ENCODE results near the gene DIRAS1.

Gene DIRAS1

DNA sequence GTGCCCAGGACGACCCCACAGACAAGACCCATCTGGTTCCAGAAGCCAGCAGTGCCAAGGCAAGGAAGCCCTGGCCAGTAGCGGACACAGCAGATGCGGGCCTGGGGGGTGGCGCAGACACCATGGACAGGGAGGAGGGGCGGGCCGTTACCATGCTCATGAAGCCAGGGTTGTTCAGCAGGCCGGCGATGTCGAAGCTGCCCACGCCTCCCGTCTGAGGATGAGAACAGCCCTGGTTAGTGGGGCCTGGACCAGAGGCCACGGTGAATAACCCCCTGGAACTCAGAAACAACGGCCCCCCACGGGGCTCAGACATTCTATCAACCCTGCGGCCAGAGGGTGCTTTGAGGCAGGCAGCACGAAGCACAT is 40.1 kb upstream of the DIRAS1 start:
- TF ChIP-seq CTCF (IDR thresholded peaks at IDR 0.05; ENCODE audit: low read length, missing control alignments): no peak

DNA sequence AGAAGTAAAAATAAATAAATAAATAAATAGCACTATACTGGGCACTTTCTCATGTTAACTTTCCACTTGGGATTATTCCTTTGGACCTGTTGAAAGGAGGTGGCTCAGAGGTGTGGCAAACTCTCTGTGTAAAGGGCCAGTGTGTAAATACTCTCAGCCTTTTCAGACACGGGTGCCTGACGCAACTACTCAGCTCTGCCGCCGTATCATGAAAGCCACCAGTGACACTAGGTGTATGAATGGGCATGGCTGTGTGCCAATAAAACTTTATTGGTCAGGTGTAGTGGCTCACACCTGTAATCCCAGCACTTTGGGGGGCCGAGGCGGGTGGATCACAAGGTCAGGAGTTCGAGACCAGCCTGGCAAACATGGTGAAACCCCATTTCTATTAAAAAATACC is 38.8 kb upstream of the DIRAS1 start:
- no peak for DNase-seq (ENCODE audit: low read depth)
- TF ChIP-seq CTCF (IDR thresholded peaks at IDR 0.05; ENCODE audit: low read length, missing control alignments): no peak
- H3K4me3 ChIP-seq (replicated peaks; ENCODE audit: low read depth, low read length): no peak overlapping the region

More for the DNA sequence above, 40.1 kb upstream of the DIRAS1 start:
- no peak for DNase-seq (ENCODE audit: low read depth)
- no peak overlapping the region for H3K4me3 ChIP-seq (replicated peaks; ENCODE audit: low read depth, low read length)

DNA sequence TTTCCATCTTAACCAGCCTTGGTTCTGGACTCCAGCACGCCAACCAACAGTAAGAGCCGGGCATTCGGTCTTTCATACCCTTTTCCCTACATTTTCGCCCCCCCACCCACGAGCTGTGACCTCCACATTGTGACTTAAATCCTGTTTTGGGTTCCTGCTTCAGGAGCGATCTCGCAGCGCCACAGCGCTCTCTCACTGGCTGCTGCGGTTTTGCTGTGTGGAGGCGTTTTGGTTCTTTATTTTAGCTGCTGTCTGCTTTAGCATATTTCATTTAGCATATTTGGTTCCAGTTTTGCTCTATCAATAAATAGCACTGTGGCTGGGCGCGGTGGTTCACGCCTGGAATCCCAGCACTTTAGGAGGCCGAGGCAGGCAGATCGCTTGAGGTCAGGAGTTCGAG is 38.2 kb upstream of the DIRAS1 start:
- TF ChIP-seq CTCF (IDR thresholded peaks at IDR 0.05; ENCODE audit: low read length, missing control alignments): no peak

DNA sequence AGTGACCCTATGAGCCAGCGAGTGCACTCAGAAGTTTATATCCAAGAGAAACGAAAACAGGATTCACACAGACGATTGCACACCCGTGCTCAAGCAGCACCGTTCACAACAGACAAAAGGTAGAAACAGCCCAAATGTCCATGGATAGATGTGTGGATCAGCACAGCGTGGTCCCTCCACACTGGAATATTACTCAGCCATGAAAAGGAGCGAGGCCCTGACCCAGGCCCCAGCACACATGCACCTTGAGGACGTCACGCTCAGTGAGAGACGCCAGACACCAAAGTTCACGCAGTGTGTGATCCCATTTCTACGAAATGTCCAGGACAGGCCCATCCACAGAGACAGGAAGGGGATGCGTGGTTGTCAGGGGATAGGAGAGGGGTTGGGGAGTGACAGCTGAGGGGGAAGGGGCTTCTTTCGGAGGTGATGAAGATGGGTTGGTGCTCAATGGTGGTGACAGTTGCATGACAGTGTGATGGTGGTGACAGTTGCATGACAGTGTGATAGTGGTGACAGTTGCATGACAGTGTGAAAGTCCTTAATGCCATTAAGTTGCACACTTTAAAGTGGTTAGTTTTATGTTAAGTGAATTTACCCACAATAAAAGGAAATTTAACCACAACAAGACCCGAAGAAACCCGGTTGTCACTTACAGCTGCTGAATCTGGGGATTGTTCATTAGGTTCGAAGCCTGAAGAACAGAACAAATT is 37.6 kb upstream of the DIRAS1 start:
- no peak for DNase-seq (ENCODE audit: low read depth)
- TF ChIP-seq CTCF (IDR thresholded peaks at IDR 0.05; ENCODE audit: low read length, missing control alignments): no peak
- H3K4me3 ChIP-seq (replicated peaks; ENCODE audit: low read depth, low read length): no peak overlapping the region

More for the DNA sequence above, 38.2 kb upstream of the DIRAS1 start:
- H3K4me3 ChIP-seq (replicated peaks; ENCODE audit: low read depth, low read length): no peak overlapping the region
- DNase-seq (ENCODE audit: low read depth): no peak

DNA sequence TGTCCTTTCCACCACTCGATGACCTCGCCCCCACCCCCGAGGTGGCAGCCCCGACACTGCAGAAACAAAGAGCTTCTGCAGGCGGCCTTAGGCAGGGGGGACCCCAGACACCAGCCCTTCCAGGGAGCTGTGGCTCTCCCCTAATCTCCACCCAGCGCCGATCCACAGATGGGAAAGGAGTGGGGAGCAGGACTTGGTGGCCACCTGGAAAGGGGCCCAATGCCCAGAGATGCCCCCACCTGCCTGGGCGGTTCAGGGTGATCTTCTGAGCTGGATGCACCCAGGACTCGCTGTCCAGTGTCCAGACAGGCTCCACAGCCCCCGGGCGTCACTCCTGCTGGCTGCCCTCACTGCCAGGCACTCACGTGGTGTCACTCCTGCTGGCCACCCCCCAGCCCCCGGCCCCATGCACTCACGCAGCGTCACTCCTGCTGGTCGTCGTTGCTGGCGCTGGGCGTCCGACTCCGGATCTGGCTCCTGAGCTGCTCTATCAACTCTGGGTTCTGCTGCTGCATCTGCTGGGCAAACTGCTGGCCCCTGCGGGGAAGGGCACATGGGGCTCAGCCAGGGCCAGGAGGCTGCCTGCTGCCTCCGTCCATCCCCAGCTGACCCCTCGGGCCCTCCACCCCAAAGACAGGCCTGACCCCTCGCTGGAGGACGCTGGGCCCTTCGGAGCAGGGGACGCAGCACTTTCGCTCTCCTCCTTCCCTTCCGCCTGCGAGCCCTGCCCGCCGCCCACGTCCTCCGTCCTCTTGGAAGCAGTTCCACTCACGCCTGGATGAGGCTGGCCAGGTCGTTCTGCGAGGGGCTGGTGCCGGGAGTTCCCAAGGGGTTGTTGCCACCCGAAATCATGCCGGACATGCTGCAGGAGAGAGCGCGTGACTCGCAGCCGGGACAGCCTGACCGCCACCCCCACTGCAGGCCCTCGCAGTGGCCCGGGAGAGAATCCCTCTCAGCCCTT is 36.0 kb upstream of the DIRAS1 start:
- TF ChIP-seq CTCF (IDR thresholded peaks at IDR 0.05; ENCODE audit: low read length, missing control alignments): no peak
- no peak for DNase-seq (ENCODE audit: low read depth)
- no peak overlapping the region for H3K4me3 ChIP-seq (replicated peaks; ENCODE audit: low read depth, low read length)

DNA sequence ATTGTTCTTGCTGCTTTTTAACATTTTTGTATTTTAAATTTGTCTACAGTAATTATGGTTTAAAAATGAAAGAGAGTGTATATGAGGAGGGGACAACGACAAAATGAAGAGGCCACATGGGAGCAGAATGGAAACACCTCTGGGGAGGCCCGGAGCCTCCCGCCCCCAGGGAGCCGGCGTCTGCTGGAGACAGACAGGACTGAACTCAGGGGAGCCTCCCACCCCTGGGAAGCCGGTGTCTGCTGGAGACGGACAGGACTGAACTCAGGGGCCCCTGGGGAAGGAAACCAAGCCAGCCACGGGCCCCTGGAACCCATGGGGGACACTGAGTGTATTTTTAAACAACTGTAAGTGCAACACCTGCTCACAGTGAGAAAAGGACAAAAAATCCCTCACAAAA is 35.3 kb upstream of the DIRAS1 start:
- no peak for DNase-seq (ENCODE audit: low read depth)
- no peak for TF ChIP-seq CTCF (IDR thresholded peaks at IDR 0.05; ENCODE audit: low read length, missing control alignments)
- H3K4me3 ChIP-seq (replicated peaks; ENCODE audit: low read depth, low read length): no peak overlapping the region

Measured in fibroblast of pulmonary artery (primary cell).